ENCODE measurements around the gene KRTAP16-1. TPM values are rescaled to one million over a fixed set of nuclear protein-coding genes. Genes with fewer than 3 reads are reported as not detected.

Gene KRTAP16-1, protein sequence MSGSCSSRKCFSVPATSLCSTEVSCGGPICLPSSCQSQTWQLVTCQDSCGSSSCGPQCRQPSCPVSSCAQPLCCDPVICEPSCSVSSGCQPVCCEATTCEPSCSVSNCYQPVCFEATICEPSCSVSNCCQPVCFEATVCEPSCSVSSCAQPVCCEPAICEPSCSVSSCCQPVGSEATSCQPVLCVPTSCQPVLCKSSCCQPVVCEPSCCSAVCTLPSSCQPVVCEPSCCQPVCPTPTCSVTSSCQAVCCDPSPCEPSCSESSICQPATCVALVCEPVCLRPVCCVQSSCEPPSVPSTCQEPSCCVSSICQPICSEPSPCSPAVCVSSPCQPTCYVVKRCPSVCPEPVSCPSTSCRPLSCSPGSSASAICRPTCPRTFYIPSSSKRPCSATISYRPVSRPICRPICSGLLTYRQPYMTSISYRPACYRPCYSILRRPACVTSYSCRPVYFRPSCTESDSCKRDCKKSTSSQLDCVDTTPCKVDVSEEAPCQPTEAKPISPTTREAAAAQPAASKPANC
- total RNA-seq: not detected in 2 replicates

DNA sequence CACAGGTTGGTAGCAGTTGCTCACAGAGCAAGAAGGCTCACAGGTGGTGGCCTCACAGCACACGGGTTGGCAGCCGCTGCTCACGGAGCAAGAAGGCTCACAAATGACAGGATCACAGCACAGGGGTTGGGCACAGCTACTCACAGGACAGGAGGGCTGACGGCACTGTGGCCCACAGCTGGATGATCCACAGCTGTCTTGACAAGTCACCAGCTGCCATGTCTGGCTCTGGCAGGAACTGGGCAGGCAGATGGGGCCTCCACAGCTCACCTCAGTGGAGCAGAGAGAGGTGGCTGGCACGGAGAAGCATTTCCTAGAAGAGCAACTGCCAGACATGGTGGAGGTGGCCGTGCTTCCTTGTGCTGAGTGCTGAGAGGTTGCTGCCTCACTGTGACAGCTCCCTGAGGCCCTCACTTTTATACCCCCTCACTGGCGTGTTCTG, at the start of gene KRTAP16-1:
KRTAP16-1 (minus strand) TSS at position 392 of the 442 bp plus-strand sequence; CDS start at position 336, 56 bp downstream.

DNA sequence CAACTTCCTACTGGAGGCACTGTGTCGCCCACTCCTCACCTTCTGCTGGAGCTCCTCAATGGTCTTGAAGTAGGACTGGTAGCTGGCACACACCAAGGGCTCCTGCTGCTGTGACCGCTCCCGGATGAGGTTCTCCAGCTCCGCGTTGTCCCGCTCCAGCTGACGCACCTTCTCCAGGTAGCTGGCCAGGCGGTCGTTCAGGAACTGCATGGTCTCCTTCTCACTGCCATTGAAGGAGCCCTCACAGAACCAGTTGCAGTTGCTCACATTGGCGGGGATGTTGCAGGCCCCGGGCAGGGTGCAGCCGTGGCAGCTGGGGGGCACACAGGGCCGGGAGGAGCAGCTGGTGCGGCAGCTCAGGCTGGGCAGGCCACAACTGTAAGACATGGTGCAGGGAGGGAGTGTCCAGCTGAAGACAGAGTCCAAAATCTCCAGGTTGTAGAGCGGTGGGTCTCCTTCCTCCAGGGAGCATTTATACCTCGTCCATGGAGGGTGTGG, 41.3 kb upstream of the KRTAP16-1 start, which contains the start of gene KRT33A:
KRT33A (minus strand) TSS at position 448 of the 498 bp plus-strand sequence; CDS start at position 387, 61 bp downstream.

DNA sequence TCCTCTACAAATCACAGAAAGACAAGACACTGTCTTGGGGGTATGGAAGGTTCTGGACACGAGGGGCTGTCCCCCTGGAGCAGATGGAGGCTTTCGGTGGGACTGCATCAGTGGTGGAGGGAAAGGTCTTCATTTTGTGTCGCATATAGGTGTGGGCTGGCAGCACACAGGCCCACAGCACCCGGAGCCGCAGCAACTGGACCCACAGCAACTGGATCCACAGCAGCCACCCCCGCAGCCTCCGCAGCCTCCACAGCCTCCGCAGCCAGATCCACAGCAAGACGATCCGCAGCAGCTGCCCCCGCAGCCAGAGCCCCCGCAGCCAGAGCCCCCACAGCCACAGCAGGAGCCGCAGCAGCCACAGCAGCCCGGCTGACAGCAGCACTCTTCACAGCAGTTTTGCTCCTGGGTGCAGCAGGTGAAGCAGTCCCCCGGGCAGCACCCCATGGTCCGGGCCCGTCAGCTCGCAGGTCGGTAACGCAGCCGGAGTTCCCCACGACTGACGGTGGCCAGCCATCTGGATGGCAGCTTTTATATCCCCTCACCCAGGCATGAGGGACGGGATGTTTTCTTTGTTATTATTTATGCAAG, 6.2 kb upstream of the KRTAP16-1 start, which contains the start of gene KRTAP17-1:
KRTAP17-1 (minus strand) TSS at position 507 of the 591 bp plus-strand sequence; CDS start at position 447, 60 bp downstream.

DNA sequence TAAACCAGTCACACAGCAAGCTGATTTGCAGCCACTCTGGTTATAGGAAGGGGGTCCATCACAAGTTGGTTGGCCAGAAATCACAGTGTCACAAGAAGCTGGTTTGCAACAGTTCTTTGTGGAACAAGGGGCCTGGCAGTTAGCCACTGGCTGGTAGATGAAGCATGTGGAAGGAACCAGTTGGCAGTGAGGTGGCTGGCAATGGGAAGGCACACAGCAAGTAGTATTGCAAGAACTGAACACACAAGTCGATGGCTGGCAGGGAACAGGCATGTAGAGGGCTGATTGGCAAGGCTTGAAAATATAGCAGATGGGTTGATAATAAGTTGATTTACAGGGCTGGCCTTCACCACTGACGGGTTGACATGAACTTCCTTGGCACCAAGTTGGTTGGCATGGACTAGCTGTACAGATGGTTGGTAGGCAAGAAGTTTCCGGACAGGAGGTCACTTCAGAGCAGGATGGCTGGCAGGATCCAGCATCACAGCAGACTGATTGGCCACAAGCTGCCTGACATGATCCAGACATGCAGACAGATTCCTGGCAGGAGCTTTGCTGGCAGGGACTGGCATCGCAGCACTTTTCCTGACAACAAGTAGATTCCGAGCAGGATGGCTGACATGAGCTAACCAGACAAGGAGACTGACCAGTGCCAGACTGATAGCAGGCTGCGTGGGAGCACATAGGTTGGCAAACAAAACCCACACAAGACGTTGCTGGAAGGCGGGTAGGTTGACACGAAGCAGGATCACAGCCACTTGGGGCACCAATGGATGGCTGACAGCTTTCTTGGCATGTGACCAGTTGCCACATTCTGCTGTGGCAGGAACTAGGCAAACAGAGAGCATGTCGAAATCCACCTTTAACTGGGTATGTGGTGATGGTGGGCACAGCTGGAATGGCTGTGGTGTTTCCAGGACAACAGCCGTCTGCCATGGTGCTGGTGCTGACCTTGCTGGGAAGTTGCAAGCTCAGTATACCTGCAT, 6.9 kb downstream of the KRTAP16-1 start, which contains the start of gene KRTAP29-1:
KRTAP29-1 (minus strand) TSS at position 936 of the 986 bp plus-strand sequence; CDS start at position 936, 0 bp downstream.

DNA sequence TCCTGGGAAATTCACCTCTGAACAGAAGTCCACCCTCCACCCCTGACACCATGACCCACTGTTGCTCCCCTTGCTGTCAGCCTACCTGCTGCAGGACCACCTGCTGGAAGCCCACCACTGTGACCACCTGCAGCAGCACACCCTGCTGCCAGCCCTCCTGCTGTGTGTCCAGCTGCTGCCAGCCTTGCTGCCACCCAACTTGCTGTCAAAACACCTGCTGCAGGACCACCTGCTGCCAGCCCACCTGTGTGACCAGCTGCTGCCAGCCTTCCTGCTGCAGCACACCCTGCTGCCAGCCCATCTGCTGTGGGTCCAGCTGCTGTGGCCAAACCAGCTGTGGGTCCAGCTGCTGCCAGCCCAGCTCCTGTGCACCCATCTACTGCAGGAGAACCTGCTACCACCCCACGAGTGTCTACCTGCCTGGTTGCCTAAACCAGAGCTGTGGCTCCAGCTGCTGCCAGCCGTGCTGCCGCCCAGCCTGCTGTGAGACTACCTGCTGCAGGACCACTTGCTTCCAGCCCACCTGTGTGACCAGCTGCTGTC, 33.4 kb downstream of the KRTAP16-1 start, which contains the start of gene KRTAP9-7:
KRTAP9-7 (plus strand) TSS at position 51 of the 543 bp plus-strand sequence; CDS start at position 51, 0 bp downstream.

DNA sequence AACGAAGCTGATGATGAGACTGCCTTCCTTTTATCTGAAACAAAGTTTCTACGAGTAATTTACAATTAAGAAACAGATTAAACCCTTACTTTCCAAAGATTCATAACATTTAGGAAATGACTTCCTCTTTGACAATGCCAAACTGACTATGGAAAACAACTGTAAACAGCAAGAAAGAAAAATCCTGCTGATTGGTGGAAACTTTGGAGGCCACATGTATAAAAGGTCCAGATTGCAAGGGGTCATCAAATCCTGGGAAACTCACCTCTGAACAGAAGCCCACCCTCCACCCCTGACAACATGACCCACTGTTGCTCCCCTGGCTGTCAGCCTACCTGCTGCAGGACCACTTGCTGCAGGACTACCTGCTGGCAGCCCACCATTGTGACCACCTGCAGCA, 44.0 kb downstream of the KRTAP16-1 start, which contains the start of gene KRTAP9-6:
KRTAP9-6 (plus strand) TSS at position 301 of the 400 bp plus-strand sequence; CDS start at position 301, 0 bp downstream.

Other genes starting within 250 kb of the KRTAP16-1 start
- gene KRTAP2-3, start 249.2 kb downstream of the KRTAP16-1 start, total RNA-seq: not detected in 2 replicates
- gene KRTAP2-4, start 243.4 kb downstream of the KRTAP16-1 start, total RNA-seq: not detected in 2 replicates
- not detected in 2 replicates for gene KRTAP4-7, start 225.2 kb downstream of the KRTAP16-1 start, total RNA-seq
- gene KRTAP4-8, start 211.2 kb downstream of the KRTAP16-1 start, total RNA-seq: not detected in 2 replicates
- not detected in 2 replicates for gene KRTAP4-16, start 207.1 kb downstream of the KRTAP16-1 start, total RNA-seq
- gene KRTAP4-9, start 203.9 kb downstream of the KRTAP16-1 start, total RNA-seq: not detected in 2 replicates
- gene KRTAP4-11, start 190.9 kb downstream of the KRTAP16-1 start, total RNA-seq: not detected in 2 replicates
- gene KRTAP4-12, start 185.1 kb downstream of the KRTAP16-1 start, total RNA-seq: not detected in 2 replicates
- gene KRTAP4-6, start 168.8 kb downstream of the KRTAP16-1 start, total RNA-seq: not detected in 2 replicates
- not detected in 2 replicates for gene KRTAP4-5, start 159.5 kb downstream of the KRTAP16-1 start, total RNA-seq
- gene KRTAP4-4, start 148.6 kb downstream of the KRTAP16-1 start, total RNA-seq: not detected in 2 replicates
- not detected in 2 replicates for gene KRTAP4-3, start 141.1 kb downstream of the KRTAP16-1 start, total RNA-seq
- gene KRTAP4-2, start 131.1 kb downstream of the KRTAP16-1 start, total RNA-seq: not detected in 2 replicates
- not detected in 2 replicates for gene KRTAP4-1, start 124.4 kb downstream of the KRTAP16-1 start, total RNA-seq
- not detected in 2 replicates for gene KRTAP9-1, start 119.4 kb downstream of the KRTAP16-1 start, total RNA-seq
- gene KRTAP9-2, start 82.7 kb downstream of the KRTAP16-1 start, total RNA-seq: not detected in 2 replicates
- gene KRTAP9-3, start 76.9 kb downstream of the KRTAP16-1 start, total RNA-seq: not detected in 2 replicates
- not detected in 2 replicates for gene KRTAP9-8, start 71.3 kb downstream of the KRTAP16-1 start, total RNA-seq
- gene KRTAP9-4, start 59.6 kb downstream of the KRTAP16-1 start, total RNA-seq: not detected in 2 replicates
- gene KRTAP9-9, start 53.9 kb downstream of the KRTAP16-1 start, total RNA-seq: not detected in 2 replicates
- gene KRTAP9-6, start 43.9 kb downstream of the KRTAP16-1 start, total RNA-seq: not detected in 2 replicates
- not detected in 2 replicates for gene KRTAP9-7, start 33.6 kb downstream of the KRTAP16-1 start, total RNA-seq
- not detected in 2 replicates for gene KRTAP29-1, start 6.5 kb downstream of the KRTAP16-1 start, total RNA-seq
- gene KRTAP17-1, start 6.4 kb upstream of the KRTAP16-1 start, total RNA-seq: not detected in 2 replicates
- gene KRT33A, start 41.5 kb upstream of the KRTAP16-1 start, total RNA-seq: not detected in 2 replicates
- gene KRT33B, start 60.5 kb upstream of the KRTAP16-1 start, total RNA-seq: not detected in 2 replicates
- gene KRT34, start 73.0 kb upstream of the KRTAP16-1 start, total RNA-seq: not detected in 2 replicates
- gene KRT31, start 88.3 kb upstream of the KRTAP16-1 start, total RNA-seq: not detected in 2 replicates
- gene KRT37, start 115.3 kb upstream of the KRTAP16-1 start, total RNA-seq: not detected in 2 replicates
- not detected in 2 replicates for gene KRT38, start 131.7 kb upstream of the KRTAP16-1 start, total RNA-seq
- gene KRT32, start 158.1 kb upstream of the KRTAP16-1 start, total RNA-seq: not detected in 2 replicates
- gene KRT35, start 171.8 kb upstream of the KRTAP16-1 start, total RNA-seq: not detected in 2 replicates
- gene KRT36, start 180.6 kb upstream of the KRTAP16-1 start, total RNA-seq: 0.13 TPM in 1 of 2 replicates, not detected in the other
- gene KRT13, start 196.3 kb upstream of the KRTAP16-1 start, total RNA-seq: not detected in 2 replicates
- gene KRT15, start 209.6 kb upstream of the KRTAP16-1 start, total RNA-seq: 2.5 and 3.0 TPM in 2 replicates
- 25.1 and 30.7 TPM in 2 replicates for gene KRT19, start 219.0 kb upstream of the KRTAP16-1 start, total RNA-seq